CD14-positive monocyte (primary cell): ENCODE data around the gene C11orf91. TPM values are rescaled to one million over a fixed set of nuclear protein-coding genes. Genes with fewer than 3 reads are reported as not detected.

ENCODE experiments used
- DNase-seq, 3 donors: peaks; one replicate each; pipeline ENCODE4 v3.0.0-alpha.2; 2011 to 2022
- H2AFZ ChIP-seq: 2 replicates; pipeline ENCODE4 v1.6.0; 2012; ENCODE audit warnings: mild to moderate bottlenecking, low read depth, low read length, inconsistent platforms; ENCODE audit not compliant: insufficient read depth, poor library complexity, severe bottlenecking
- H3K27ac ChIP-seq, 2 donors: 1 replicate in 1 of 2; 2 replicates in 1 of 2; pipeline ENCODE4 v1.5.1; 2012 to 2013; ENCODE audit warnings: low read length in 2 of 2, control low read depth in 1 of 2, inconsistent platforms in 1 of 2, low read depth in 1 of 2, mild to moderate bottlenecking in 1 of 2
- H3K27me3 ChIP-seq, 2 donors: one replicate each; pipeline versions ENCODE4 v1.6.0 to v1.6.1; 2011 to 2013; ENCODE audit warnings: low read length in 2 of 2; ENCODE audit not compliant: control insufficient read depth in 2 of 2, insufficient read depth in 2 of 2
- H3K36me3 ChIP-seq, 2 donors: replicated peaks in 1 of 2; 1 replicate in 1 of 2; 2 replicates in 1 of 2; pipeline versions ENCODE4 v1.5.1 to v1.6.1; 2012 to 2013; ENCODE audit warnings: low read length in 2 of 2, control low read depth in 1 of 2, inconsistent platforms in 1 of 2, mild to moderate bottlenecking in 1 of 2; ENCODE audit not compliant: insufficient read depth in 2 of 2, control insufficient read depth in 1 of 2
- H3K4me1 ChIP-seq, 2 donors: 1 replicate in 1 of 2; 2 replicates in 1 of 2; pipeline versions ENCODE4 v1.5.1 to v1.6.1; 2012 to 2013; ENCODE audit warnings: low read length in 2 of 2, control low read depth in 1 of 2, inconsistent platforms in 1 of 2, mild to moderate bottlenecking in 1 of 2, moderate library complexity in 1 of 2; ENCODE audit not compliant: insufficient read depth in 2 of 2, control insufficient read depth in 1 of 2
- H3K4me2 ChIP-seq: replicated peaks from 2 replicates; pipeline ENCODE3; 2012; ENCODE audit warnings: low read length, moderate library complexity, mild to moderate bottlenecking; ENCODE audit not compliant: poor library complexity, severe bottlenecking; ENCODE audit errors: extremely low read depth
- H3K4me3 ChIP-seq, 3 experiments: fragments of 200-600 bp in 1 of 3; sonication (generic) in 1 of 3; replicated peaks in 1 of 3; 1 replicate in 2 of 3; 2 replicates in 1 of 3; pipeline ENCODE4 v1.5.1; 2011 to 2013; ENCODE audit warnings: low read length in 3 of 3, mild to moderate bottlenecking in 3 of 3, control low read depth in 2 of 3, low read depth in 2 of 3, inconsistent platforms in 1 of 3, moderate library complexity in 1 of 3
- H3K79me2 ChIP-seq: 2 replicates; pipeline ENCODE4 v1.6.0; 2012; ENCODE audit warnings: mild to moderate bottlenecking, control low read depth, inconsistent platforms, low read length, moderate library complexity; ENCODE audit not compliant: insufficient read depth
- H3K9ac ChIP-seq: 2 replicates; pipeline ENCODE4 v1.6.0; 2017; ENCODE audit warnings: low read length, mild to moderate bottlenecking; ENCODE audit not compliant: insufficient read depth, poor library complexity, severe bottlenecking
- H3K9me3 ChIP-seq, 2 donors: replicated peaks in 1 of 2; 1 replicate in 1 of 2; 2 replicates in 1 of 2; pipeline versions ENCODE4 v1.5.1 to v1.6.1; 2012 to 2013; ENCODE audit warnings: low read length in 2 of 2, control low read depth in 1 of 2; ENCODE audit not compliant: control insufficient read depth in 1 of 2, insufficient read depth in 1 of 2
- H4K20me1 ChIP-seq: 2 replicates; pipeline ENCODE4 v1.6.0; 2012; ENCODE audit warnings: mild to moderate bottlenecking, low read length, control low read depth, moderate library complexity; ENCODE audit not compliant: insufficient read depth
- H3K27ac Mint-ChIP-seq, 7 donors: one replicate each; pipeline ENCODE4 v1.8.0; 2020; ENCODE audit warnings: mild to moderate bottlenecking in 7 of 7, mixed read lengths in 7 of 7, moderate library complexity in 6 of 7, inconsistent platforms in 2 of 7
- H3K27me3 Mint-ChIP-seq, 3 donors: one replicate each; pipeline ENCODE4 v1.8.0; 2021 to 2022; ENCODE audit warnings: low read depth in 3 of 3, mild to moderate bottlenecking in 3 of 3, mixed read lengths in 3 of 3, moderate library complexity in 3 of 3, inconsistent platforms in 1 of 3
- H3K36me3 Mint-ChIP-seq, 2 donors: one replicate each; pipeline ENCODE4 v1.8.0; 2020; ENCODE audit warnings: mixed read lengths in 2 of 2, inconsistent platforms in 1 of 2, mild to moderate bottlenecking in 1 of 2
- H3K4me1 Mint-ChIP-seq: one replicate; pipeline ENCODE4 v1.8.0; 2020; ENCODE audit warnings: mild to moderate bottlenecking, mixed read lengths
- H3K4me3 Mint-ChIP-seq, 2 donors: one replicate each; pipeline ENCODE4 v1.8.0; 2020; ENCODE audit warnings: mild to moderate bottlenecking in 2 of 2, mixed read lengths in 2 of 2, moderate library complexity in 1 of 2
- H3K9me3 Mint-ChIP-seq, 7 donors: one replicate each; pipeline ENCODE4 v1.8.0; 2020 to 2022; ENCODE audit warnings: mixed read lengths in 7 of 7, mild to moderate bottlenecking in 6 of 7, moderate library complexity in 6 of 7, inconsistent platforms in 2 of 7
- WGBS: methylation state at CpG from one replicate; pipeline ENCODE4 v1.1.5; 2013; ENCODE audit warnings: missing lambda C conversion rate; ENCODE audit not compliant: insufficient coverage; 5-methylcytosine and 5-hydroxymethylcytosine counted together
- intact Hi-C, 2 donors: fragments of 100-400 bp; cut with micrococcal nuclease; formaldehyde crosslinking; loops; one replicate each; pipeline versions ENCODE4 v1.15.0 to v1.15.1; 2023
- polyA plus RNA-seq, 3 donors: library from polyadenylated mRNA; depleted of rRNA in 1 of 3; unstranded in 2 of 3; stranded (reverse) in 1 of 3; fragments of 300-500 nt in 2 of 3; fragments of >200 nt in 1 of 3; fragmentation: Illumina TruSeq in 2 of 3; gene quantifications; 1 replicate in 2 of 3; 2 replicates in 1 of 3; pipeline ENCODE4 v1.2.3, GENCODE V29; 2012 to 2021
- TF ChIP-seq, protein P1 (sequence below): fragments of 200-600 bp; IDR thresholded peaks from one replicate; pipeline ENCODE4 v1.8.0; 2022; ENCODE audit warnings: antibody characterized with exemption, mild to moderate bottlenecking

The C11orf91 gene
- polyA plus RNA-seq, 3 donors, result not detected

- H3K79me2 ChIP-seq, result no peaks in the 10 kb centered on the region
- H3K27me3 ChIP-seq, result no peaks in the 10 kb centered on the region
- Mint-ChIP-seq H3K27me3 (no peaks in the 10 kb centered on the region), H3K4me3 (no peak overlapping the region), H3K27ac (no peak overlapping the region), H3K36me3 (peaks cover 4 to 18% of the 10 kb centered on the region in 2 donors), H3K4me1 (no peaks in the 10 kb centered on the region), H3K9me3 (no peaks in the 10 kb centered on the region)
- H3K4me3 ChIP-seq, result no peak overlapping the region
- H4K20me1 ChIP-seq, result no peaks in the 10 kb centered on the region
- H3K9me3 ChIP-seq, result no peaks in the 10 kb centered on the region
- H2AFZ ChIP-seq, result no peak overlapping the region
- WGBS, result 88% methylated on average over 4 of the region's 4 CpGs
- no peak for DNase-seq
- H3K36me3 ChIP-seq, result no peaks in the 10 kb centered on the region
- TF ChIP-seq, protein P1, sequence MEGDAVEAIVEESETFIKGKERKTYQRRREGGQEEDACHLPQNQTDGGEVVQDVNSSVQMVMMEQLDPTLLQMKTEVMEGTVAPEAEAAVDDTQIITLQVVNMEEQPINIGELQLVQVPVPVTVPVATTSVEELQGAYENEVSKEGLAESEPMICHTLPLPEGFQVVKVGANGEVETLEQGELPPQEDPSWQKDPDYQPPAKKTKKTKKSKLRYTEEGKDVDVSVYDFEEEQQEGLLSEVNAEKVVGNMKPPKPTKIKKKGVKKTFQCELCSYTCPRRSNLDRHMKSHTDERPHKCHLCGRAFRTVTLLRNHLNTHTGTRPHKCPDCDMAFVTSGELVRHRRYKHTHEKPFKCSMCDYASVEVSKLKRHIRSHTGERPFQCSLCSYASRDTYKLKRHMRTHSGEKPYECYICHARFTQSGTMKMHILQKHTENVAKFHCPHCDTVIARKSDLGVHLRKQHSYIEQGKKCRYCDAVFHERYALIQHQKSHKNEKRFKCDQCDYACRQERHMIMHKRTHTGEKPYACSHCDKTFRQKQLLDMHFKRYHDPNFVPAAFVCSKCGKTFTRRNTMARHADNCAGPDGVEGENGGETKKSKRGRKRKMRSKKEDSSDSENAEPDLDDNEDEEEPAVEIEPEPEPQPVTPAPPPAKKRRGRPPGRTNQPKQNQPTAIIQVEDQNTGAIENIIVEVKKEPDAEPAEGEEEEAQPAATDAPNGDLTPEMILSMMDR, result no peak
- no peak overlapping the region for H3K9ac ChIP-seq
- no peak overlapping the region for H3K4me2 ChIP-seq
- no peaks in the 10 kb centered on the region for H3K4me1 ChIP-seq
- no peak overlapping the region for H3K27ac ChIP-seq
- intact Hi-C loops, result no loop called here
These were observed 13.3 kb upstream of the C11orf91 start for GRCh38 chr11:33713856-33714398.

GRCh38 chr11:33713151-33713855 is 12.7 kb upstream of the C11orf91 start:
- no peaks in the 10 kb centered on the region for H3K4me1 ChIP-seq
- no peaks in the 10 kb centered on the region for H3K9me3 ChIP-seq
- no peak overlapping the region for H3K27ac Mint-ChIP-seq
- H3K27ac ChIP-seq, result no peak overlapping the region
- 100% methylated on average over 1 of the region's 5 CpGs for WGBS
- intact Hi-C loops, result no loop called here
- H3K4me2 ChIP-seq, result no peak overlapping the region
- DNase-seq, result no peak
- no peaks in the 10 kb centered on the region for H3K9me3 Mint-ChIP-seq
- H3K4me1 Mint-ChIP-seq, result no peaks in the 10 kb centered on the region
- TF ChIP-seq, protein P1, result no peak
- H3K36me3 ChIP-seq, result no peaks in the 10 kb centered on the region
- peaks cover 7 to 21% of the 10 kb centered on the region in 2 donors for H3K36me3 Mint-ChIP-seq
- no peak overlapping the region for H3K4me3 Mint-ChIP-seq
- no peaks in the 10 kb centered on the region for H3K27me3 Mint-ChIP-seq
- H3K79me2 ChIP-seq, result no peaks in the 10 kb centered on the region
- no peak overlapping the region for H3K9ac ChIP-seq
- no peaks in the 10 kb centered on the region for H4K20me1 ChIP-seq
- no peak overlapping the region for H2AFZ ChIP-seq
- H3K27me3 ChIP-seq, result no peaks in the 10 kb centered on the region
- no peak overlapping the region for H3K4me3 ChIP-seq
